HepG2 (cell line): ENCODE results near the gene PMPCB. TPM values are rescaled to one million over a fixed set of nuclear protein-coding genes. Genes with fewer than 3 reads are reported as not detected.

ENCODE experiments used
- ARNTL ChIP-seq: sonication (generic); formaldehyde crosslinking; IDR thresholded peaks from 2 replicates; pipeline ENCODE4 v1.4.0; 2020; ENCODE audit warnings: mild to moderate bottlenecking, missing genetic modification reagents
- ATM ChIP-seq: fragments of 450-650 bp; IDR thresholded peaks from 2 replicates; pipeline ENCODE4 v1.7.1; 2017; ENCODE audit warnings: mild to moderate bottlenecking, borderline replicate concordance
- FOXP1 ChIP-seq, 2 experiments: fragments of 450-650 bp in 1 of 2; IDR thresholded peaks; 2 replicates each; pipeline ENCODE4 v1.6.1; 2017 to 2018; ENCODE audit warnings: antibody characterized with exemption in 1 of 2
- GABPA ChIP-seq, 2 experiments: IDR thresholded peaks; 2 replicates each; pipeline ENCODE4 v1.6.1; 2011 to 2016; ENCODE audit warnings: low read depth in 2 of 2, low read length in 1 of 2, missing biosample characterization in 1 of 2, missing genetic modification characterization in 1 of 2
- HMG20A ChIP-seq: IDR thresholded peaks from 2 replicates; pipeline ENCODE4 v1.6.1; 2016; ENCODE audit warnings: borderline replicate concordance
- KAT2B ChIP-seq: fragments of 150-350 bp; IDR thresholded peaks from 2 replicates; pipeline ENCODE4 v1.6.1; 2014; ENCODE audit warnings: low read depth, low read length, borderline replicate concordance
- MYNN ChIP-seq: sonication (generic); formaldehyde crosslinking; IDR thresholded peaks from 2 replicates; pipeline ENCODE4 v1.4.0; 2020; ENCODE audit warnings: mild to moderate bottlenecking, low read depth, missing genetic modification reagents
- RAD21 ChIP-seq: fragments of 450-650 bp; formaldehyde crosslinking; IDR thresholded peaks from 2 replicates; pipeline ENCODE4 v1.5.0; 2020; ENCODE audit warnings: mild to moderate bottlenecking
- RFXAP ChIP-seq: sonication (generic); formaldehyde crosslinking; IDR thresholded peaks from 2 replicates; pipeline ENCODE4 v1.4.0; 2020; ENCODE audit warnings: missing genetic modification reagents, borderline replicate concordance
- SMARCE1 ChIP-seq: fragments of 450-650 bp; IDR thresholded peaks from 2 replicates; pipeline ENCODE4 v1.6.1; 2017; ENCODE audit warnings: borderline replicate concordance
- TRIM24 ChIP-seq: sonication (generic); formaldehyde crosslinking; IDR thresholded peaks from 2 replicates; pipeline ENCODE4 v1.8.0; 2022; ENCODE audit warnings: mild to moderate bottlenecking, missing genetic modification reagents
- U2AF1 ChIP-seq: fragments of 200-400 bp; formaldehyde crosslinking; optimal IDR thresholded peaks from 2 replicates; pipeline ENCODE3; 2017; ENCODE audit warnings: mild to moderate bottlenecking, low read depth, low read length
- ZNF224 ChIP-seq: sonication (generic); formaldehyde crosslinking; IDR thresholded peaks from 2 replicates; pipeline ENCODE4 v1.5.0; 2020; ENCODE audit warnings: mild to moderate bottlenecking, missing genetic modification reagents
- ZNF235 ChIP-seq: sonication (generic); formaldehyde crosslinking; IDR thresholded peaks from 2 replicates; pipeline ENCODE4 v1.8.1; 2023; ENCODE audit warnings: mild to moderate bottlenecking, missing genetic modification reagents, borderline replicate concordance
- ZNF34 ChIP-seq: sonication (generic); formaldehyde crosslinking; IDR thresholded peaks from 2 replicates; pipeline ENCODE4 v1.4.0; 2020; ENCODE audit warnings: mild to moderate bottlenecking, missing genetic modification reagents, borderline replicate concordance
- polyA plus RNA-seq, 8 experiments: library from polyadenylated mRNA; depleted of rRNA in 3 of 8; stranded (reverse) in 7 of 8; unstranded in 1 of 8; fragments of >200 nt; fragmentation: Illumina TruSeq in 4 of 8; extraction: Trizol in 4 of 8; gene quantifications; 2 replicates each; pipeline versions ENCODE4 v1.2.1 to v1.2.3, GENCODE V29; 2011 to 2016; ENCODE audit warnings: low read depth in 4 of 8, missing spikeins in 1 of 8, mixed read lengths in 1 of 8; ENCODE audit not compliant: insufficient read depth in 1 of 8
- total RNA-seq, 5 experiments: library from RNA; depleted of rRNA; stranded (reverse); fragments of >200 nt; fragmentation: Illumina TruSeq; extraction: Trizol; gene quantifications; 2 replicates each; pipeline ENCODE4 v1.2.3, GENCODE V29; 2016; ENCODE audit warnings: low read depth in 1 of 5
- TF ChIP-seq, protein P1 (sequence below): sonication (generic); formaldehyde crosslinking; IDR thresholded peaks from 2 replicates; pipeline ENCODE4 v1.8.1; 2023; ENCODE audit warnings: mild to moderate bottlenecking, missing genetic modification reagents
- TF ChIP-seq, protein P2 (sequence below): sonication (generic); formaldehyde crosslinking; IDR thresholded peaks from 2 replicates; pipeline ENCODE4 v1.4.0; 2020; ENCODE audit warnings: missing genetic modification reagents, borderline replicate concordance
- TF ChIP-seq, protein P3 (sequence below): sonication (generic); formaldehyde crosslinking; IDR thresholded peaks from 2 replicates; pipeline ENCODE4 v1.9.0; 2021; ENCODE audit warnings: missing genetic modification reagents, mild to moderate bottlenecking, borderline replicate concordance
- TF ChIP-seq, protein P4 (sequence below): fragments of 450-650 bp; IDR thresholded peaks from 2 replicates; pipeline ENCODE4 v1.6.1; 2017; ENCODE audit warnings: mild to moderate bottlenecking
- TF ChIP-seq, protein P5 (sequence below): sonication (generic); formaldehyde crosslinking; IDR thresholded peaks from 2 replicates; pipeline ENCODE4 v1.4.0; 2020; ENCODE audit warnings: low read depth, mild to moderate bottlenecking, missing genetic modification reagents

PMPCB gene
- total and polyA plus RNA-seq, 2 of the 13 experiments (the other 11 are each of a cell fraction or from before 2014, with no cell fraction given), result 80.8 to 124 TPM

DNA sequence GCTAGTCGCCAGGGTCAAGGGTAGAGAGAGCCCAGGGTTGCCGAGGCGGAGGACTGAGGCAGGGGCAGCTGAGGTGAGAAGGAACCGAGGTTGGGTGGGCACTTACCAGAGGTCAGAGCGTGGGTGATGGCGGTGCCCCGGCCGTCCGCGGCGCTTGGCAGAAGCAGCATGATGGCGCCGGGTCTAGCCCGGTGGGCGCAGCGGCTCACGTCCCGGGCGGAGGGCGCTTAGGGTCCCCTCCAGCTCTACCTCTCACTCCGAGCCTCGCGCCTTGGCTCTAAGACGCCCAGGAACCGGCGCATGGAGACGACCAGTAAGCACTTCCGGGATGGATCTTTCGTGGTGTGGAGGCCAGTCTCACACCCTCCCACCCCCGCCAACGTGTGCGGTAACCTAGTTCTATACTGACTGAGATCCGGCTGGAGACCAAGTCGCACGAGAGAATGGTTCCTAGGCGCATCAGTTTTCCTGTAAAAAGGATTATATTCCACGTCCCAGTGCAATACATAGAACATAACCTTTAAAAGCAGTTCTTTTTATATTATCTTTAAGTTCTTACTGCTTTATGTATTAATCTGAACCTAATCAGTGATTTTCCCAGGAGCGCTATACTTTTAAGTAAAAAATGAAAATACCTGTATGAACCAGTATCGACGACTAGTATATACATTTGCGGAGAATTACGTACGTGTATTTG, 47.4 kb downstream of the PMPCB start, which contains the start of gene DNAJC2 (continued):
- TF ChIP-seq TRIM24 (CRISPR knock-in tag), result no peak
- TF ChIP-seq, protein P1, sequence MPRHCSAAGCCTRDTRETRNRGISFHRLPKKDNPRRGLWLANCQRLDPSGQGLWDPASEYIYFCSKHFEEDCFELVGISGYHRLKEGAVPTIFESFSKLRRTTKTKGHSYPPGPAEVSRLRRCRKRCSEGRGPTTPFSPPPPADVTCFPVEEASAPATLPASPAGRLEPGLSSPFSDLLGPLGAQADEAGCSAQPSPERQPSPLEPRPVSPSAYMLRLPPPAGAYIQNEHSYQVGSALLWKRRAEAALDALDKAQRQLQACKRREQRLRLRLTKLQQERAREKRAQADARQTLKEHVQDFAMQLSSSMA (CRISPR knock-in tag), result no peak
- no peak for TF ChIP-seq SMARCE1
- no peak for TF ChIP-seq ZNF235 (CRISPR knock-in tag)
- TF ChIP-seq, protein P2, sequence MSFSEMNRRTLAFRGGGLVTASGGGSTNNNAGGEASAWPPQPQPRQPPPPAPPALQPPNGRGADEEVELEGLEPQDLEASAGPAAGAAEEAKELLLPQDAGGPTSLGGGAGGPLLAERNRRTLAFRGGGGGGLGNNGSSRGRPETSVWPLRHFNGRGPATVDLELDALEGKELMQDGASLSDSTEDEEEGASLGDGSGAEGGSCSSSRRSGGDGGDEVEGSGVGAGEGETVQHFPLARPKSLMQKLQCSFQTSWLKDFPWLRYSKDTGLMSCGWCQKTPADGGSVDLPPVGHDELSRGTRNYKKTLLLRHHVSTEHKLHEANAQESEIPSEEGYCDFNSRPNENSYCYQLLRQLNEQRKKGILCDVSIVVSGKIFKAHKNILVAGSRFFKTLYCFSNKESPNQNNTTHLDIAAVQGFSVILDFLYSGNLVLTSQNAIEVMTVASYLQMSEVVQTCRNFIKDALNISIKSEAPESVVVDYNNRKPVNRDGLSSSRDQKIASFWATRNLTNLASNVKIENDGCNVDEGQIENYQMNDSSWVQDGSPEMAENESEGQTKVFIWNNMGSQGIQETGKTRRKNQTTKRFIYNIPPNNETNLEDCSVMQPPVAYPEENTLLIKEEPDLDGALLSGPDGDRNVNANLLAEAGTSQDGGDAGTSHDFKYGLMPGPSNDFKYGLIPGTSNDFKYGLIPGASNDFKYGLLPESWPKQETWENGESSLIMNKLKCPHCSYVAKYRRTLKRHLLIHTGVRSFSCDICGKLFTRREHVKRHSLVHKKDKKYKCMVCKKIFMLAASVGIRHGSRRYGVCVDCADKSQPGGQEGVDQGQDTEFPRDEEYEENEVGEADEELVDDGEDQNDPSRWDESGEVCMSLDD (CRISPR knock-in tag), result no peak
- peak; percentile 88; the same call in 1 of the 2 replicates for TF ChIP-seq ZNF224 (CRISPR knock-in tag)
- no peak for TF ChIP-seq FOXP1 (IDR thresholded peaks at IDR 0.05)
- TF ChIP-seq FOXP1 (CRISPR knock-in tag; IDR thresholded peaks at IDR 0.05), result peak; percentile 43; the same call in 1 of the 2 replicates
- peak; percentile 43; the same call in 1 of the 2 replicates for TF ChIP-seq MYNN (CRISPR knock-in tag)
- TF ChIP-seq U2AF1, result no peak
- no peak; the same call in 1 of the 2 replicates for TF ChIP-seq HMG20A (CRISPR knock-in tag)
- TF ChIP-seq, protein P3, sequence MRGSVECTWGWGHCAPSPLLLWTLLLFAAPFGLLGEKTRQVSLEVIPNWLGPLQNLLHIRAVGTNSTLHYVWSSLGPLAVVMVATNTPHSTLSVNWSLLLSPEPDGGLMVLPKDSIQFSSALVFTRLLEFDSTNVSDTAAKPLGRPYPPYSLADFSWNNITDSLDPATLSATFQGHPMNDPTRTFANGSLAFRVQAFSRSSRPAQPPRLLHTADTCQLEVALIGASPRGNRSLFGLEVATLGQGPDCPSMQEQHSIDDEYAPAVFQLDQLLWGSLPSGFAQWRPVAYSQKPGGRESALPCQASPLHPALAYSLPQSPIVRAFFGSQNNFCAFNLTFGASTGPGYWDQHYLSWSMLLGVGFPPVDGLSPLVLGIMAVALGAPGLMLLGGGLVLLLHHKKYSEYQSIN (CRISPR knock-in tag), result no peak
- TF ChIP-seq ZNF34, result 0 out of 2 replicates have a peak, but pooled peaks have one; percentile 41
- peak; percentile 37; the same call in 1 of the 2 replicates for TF ChIP-seq RAD21 (CRISPR knock-in tag)
- TF ChIP-seq KAT2B, result no peak
- TF ChIP-seq, protein P4, sequence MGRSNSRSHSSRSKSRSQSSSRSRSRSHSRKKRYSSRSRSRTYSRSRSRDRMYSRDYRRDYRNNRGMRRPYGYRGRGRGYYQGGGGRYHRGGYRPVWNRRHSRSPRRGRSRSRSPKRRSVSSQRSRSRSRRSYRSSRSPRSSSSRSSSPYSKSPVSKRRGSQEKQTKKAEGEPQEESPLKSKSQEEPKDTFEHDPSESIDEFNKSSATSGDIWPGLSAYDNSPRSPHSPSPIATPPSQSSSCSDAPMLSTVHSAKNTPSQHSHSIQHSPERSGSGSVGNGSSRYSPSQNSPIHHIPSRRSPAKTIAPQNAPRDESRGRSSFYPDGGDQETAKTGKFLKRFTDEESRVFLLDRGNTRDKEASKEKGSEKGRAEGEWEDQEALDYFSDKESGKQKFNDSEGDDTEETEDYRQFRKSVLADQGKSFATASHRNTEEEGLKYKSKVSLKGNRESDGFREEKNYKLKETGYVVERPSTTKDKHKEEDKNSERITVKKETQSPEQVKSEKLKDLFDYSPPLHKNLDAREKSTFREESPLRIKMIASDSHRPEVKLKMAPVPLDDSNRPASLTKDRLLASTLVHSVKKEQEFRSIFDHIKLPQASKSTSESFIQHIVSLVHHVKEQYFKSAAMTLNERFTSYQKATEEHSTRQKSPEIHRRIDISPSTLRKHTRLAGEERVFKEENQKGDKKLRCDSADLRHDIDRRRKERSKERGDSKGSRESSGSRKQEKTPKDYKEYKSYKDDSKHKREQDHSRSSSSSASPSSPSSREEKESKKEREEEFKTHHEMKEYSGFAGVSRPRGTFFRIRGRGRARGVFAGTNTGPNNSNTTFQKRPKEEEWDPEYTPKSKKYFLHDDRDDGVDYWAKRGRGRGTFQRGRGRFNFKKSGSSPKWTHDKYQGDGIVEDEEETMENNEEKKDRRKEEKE, result no peak
- TF ChIP-seq, protein P5, sequence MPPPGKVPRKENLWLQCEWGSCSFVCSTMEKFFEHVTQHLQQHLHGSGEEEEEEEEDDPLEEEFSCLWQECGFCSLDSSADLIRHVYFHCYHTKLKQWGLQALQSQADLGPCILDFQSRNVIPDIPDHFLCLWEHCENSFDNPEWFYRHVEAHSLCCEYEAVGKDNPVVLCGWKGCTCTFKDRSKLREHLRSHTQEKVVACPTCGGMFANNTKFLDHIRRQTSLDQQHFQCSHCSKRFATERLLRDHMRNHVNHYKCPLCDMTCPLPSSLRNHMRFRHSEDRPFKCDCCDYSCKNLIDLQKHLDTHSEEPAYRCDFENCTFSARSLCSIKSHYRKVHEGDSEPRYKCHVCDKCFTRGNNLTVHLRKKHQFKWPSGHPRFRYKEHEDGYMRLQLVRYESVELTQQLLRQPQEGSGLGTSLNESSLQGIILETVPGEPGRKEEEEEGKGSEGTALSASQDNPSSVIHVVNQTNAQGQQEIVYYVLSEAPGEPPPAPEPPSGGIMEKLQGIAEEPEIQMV (CRISPR knock-in tag), result peak; percentile 61
- TF ChIP-seq GABPA (IDR thresholded peaks at IDR 0.05; ENCODE audit: low read depth, low read length), result peak; percentile 84
- TF ChIP-seq GABPA (CRISPR knock-in tag; IDR thresholded peaks at IDR 0.05; ENCODE audit: low read depth), result peak; percentile 97
- peak; percentile 80 for TF ChIP-seq RFXAP (CRISPR knock-in tag)
- TF ChIP-seq ARNTL (CRISPR knock-in tag), result peak; percentile 79; the same call in 1 of the 2 replicates
- TF ChIP-seq ATM, result no peak
